HepG2 (cell line): ENCODE measurements around the gene PHF14. TPM values are rescaled to one million over a fixed set of nuclear protein-coding genes. Genes with fewer than 3 reads are reported as not detected.

Experiments
- DMAP1 ChIP-seq: IDR thresholded peaks from 2 replicates; pipeline ENCODE4 v1.6.1; 2016
- FOSL2 ChIP-seq: sonication (generic); formaldehyde crosslinking; IDR thresholded peaks from 2 replicates; pipeline ENCODE4 v1.4.0; 2020; ENCODE audit warnings: missing genetic modification reagents
- GPN1 ChIP-seq: sonication (generic); formaldehyde crosslinking; IDR thresholded peaks from 2 replicates; pipeline ENCODE4 v1.5.1; 2020; ENCODE audit warnings: missing genetic modification reagents, borderline replicate concordance
- HOXA7 ChIP-seq: sonication (generic); formaldehyde crosslinking; IDR thresholded peaks from 2 replicates; pipeline ENCODE4 v1.8.1; 2022; ENCODE audit warnings: mild to moderate bottlenecking, missing genetic modification reagents, moderate library complexity
- MED13 ChIP-seq: sonication (generic); formaldehyde crosslinking; IDR thresholded peaks from 2 replicates; pipeline ENCODE4 v1.5.0; 2020; ENCODE audit warnings: missing genetic modification reagents
- MTA1 ChIP-seq: sonication (generic); formaldehyde crosslinking; IDR thresholded peaks from 2 replicates; pipeline ENCODE4 v1.4.0; 2020; ENCODE audit warnings: missing genetic modification reagents, mild to moderate bottlenecking, borderline replicate concordance
- NR2F1 ChIP-seq, 2 experiments: fragments of 450-650 bp in 1 of 2; formaldehyde crosslinking in 1 of 2; IDR thresholded peaks; 2 replicates each; pipeline versions ENCODE4 v1.5.0 to v1.6.1; 2016 to 2020; ENCODE audit warnings: mild to moderate bottlenecking in 1 of 2, missing compliant biosample characterization in 1 of 2, missing genetic modification reagents in 1 of 2, moderate library complexity in 1 of 2
- PAX8 ChIP-seq: sonication (generic); formaldehyde crosslinking; IDR thresholded peaks from 2 replicates; pipeline ENCODE4 v1.8.0; 2022; ENCODE audit warnings: mild to moderate bottlenecking, missing genetic modification reagents, borderline replicate concordance
- RORA ChIP-seq: sonication (generic); formaldehyde crosslinking; IDR thresholded peaks from 2 replicates; pipeline ENCODE4 v1.5.0; 2020; ENCODE audit warnings: mild to moderate bottlenecking, missing genetic modification reagents, moderate library complexity
- SOX13 ChIP-seq, 3 experiments: fragments of 450-650 bp in 1 of 3; sonication (generic) in 1 of 3; formaldehyde crosslinking in 1 of 3; IDR thresholded peaks in 2 of 3; conservative IDR thresholded peaks in 1 of 3; 2 replicates each; pipeline versions ENCODE4 v1.5.0 to v1.6.1; 2016 to 2020; ENCODE audit warnings: antibody characterized with exemption in 1 of 3, mild to moderate bottlenecking in 1 of 3, missing compliant biosample characterization in 1 of 3, missing genetic modification reagents in 1 of 3, moderate library complexity in 1 of 3
- ZNF431 ChIP-seq: sonication (generic); formaldehyde crosslinking; IDR thresholded peaks from 2 replicates; pipeline ENCODE4 v1.9.0; 2022; ENCODE audit warnings: missing genetic modification reagents, low read depth, mild to moderate bottlenecking, borderline replicate concordance
- ZNF510 ChIP-seq: sonication (generic); formaldehyde crosslinking; IDR thresholded peaks from 2 replicates; pipeline ENCODE4 v1.4.0; 2020; ENCODE audit warnings: low read depth, mild to moderate bottlenecking, missing genetic modification reagents
- ZNF550 ChIP-seq: sonication (generic); formaldehyde crosslinking; IDR thresholded peaks from 2 replicates; pipeline ENCODE4 v1.4.0; 2020; ENCODE audit warnings: mild to moderate bottlenecking, missing genetic modification reagents, borderline replicate concordance
- ZNF558 ChIP-seq: sonication (generic); formaldehyde crosslinking; IDR thresholded peaks from 2 replicates; pipeline ENCODE4 v1.9.0; 2022; ENCODE audit warnings: mild to moderate bottlenecking, missing genetic modification reagents, borderline replicate concordance
- ZNF598 ChIP-seq: sonication (generic); formaldehyde crosslinking; IDR thresholded peaks from 2 replicates; pipeline ENCODE4 v1.5.1; 2020; ENCODE audit warnings: mild to moderate bottlenecking, missing genetic modification reagents, borderline replicate concordance
- ZNF607 ChIP-seq: sonication (generic); formaldehyde crosslinking; IDR thresholded peaks from 2 replicates; pipeline ENCODE4 v1.5.1; 2020; ENCODE audit warnings: missing genetic modification reagents, mild to moderate bottlenecking, borderline replicate concordance
- ZNF644 ChIP-seq: IDR thresholded peaks from 2 replicates; pipeline ENCODE4 v1.6.1; 2016; ENCODE audit warnings: low read depth
- ZNF703 ChIP-seq: sonication (generic); formaldehyde crosslinking; IDR thresholded peaks from 2 replicates; pipeline ENCODE4 v1.5.1; 2020; ENCODE audit warnings: missing genetic modification reagents, mild to moderate bottlenecking, moderate library complexity, borderline replicate concordance
- ZNF816 ChIP-seq: sonication (generic); formaldehyde crosslinking; IDR thresholded peaks from 2 replicates; pipeline ENCODE4 v1.8.0; 2022; ENCODE audit warnings: missing genetic modification reagents, mild to moderate bottlenecking, borderline replicate concordance
- ZNF878 ChIP-seq: sonication (generic); formaldehyde crosslinking; IDR thresholded peaks from 2 replicates; pipeline ENCODE4 v1.8.1; 2023; ENCODE audit warnings: mild to moderate bottlenecking, missing genetic modification reagents, moderate library complexity
- polyA plus RNA-seq, 8 experiments: library from polyadenylated mRNA; depleted of rRNA in 3 of 8; stranded (reverse) in 7 of 8; unstranded in 1 of 8; fragments of >200 nt; fragmentation: Illumina TruSeq in 4 of 8; extraction: Trizol in 4 of 8; gene quantifications; 2 replicates each; pipeline versions ENCODE4 v1.2.1 to v1.2.3, GENCODE V29; 2011 to 2016; ENCODE audit warnings: low read depth in 4 of 8, missing spikeins in 1 of 8, mixed read lengths in 1 of 8; ENCODE audit not compliant: insufficient read depth in 1 of 8
- total RNA-seq, 5 experiments: library from RNA; depleted of rRNA; stranded (reverse); fragments of >200 nt; fragmentation: Illumina TruSeq; extraction: Trizol; gene quantifications; 2 replicates each; pipeline ENCODE4 v1.2.3, GENCODE V29; 2016; ENCODE audit warnings: low read depth in 1 of 5
- TF ChIP-seq, protein P1 (sequence below): sonication (generic); formaldehyde crosslinking; IDR thresholded peaks from 2 replicates; pipeline ENCODE4 v1.4.0; 2020; ENCODE audit warnings: mild to moderate bottlenecking, missing genetic modification reagents, borderline replicate concordance
- TF ChIP-seq, protein P2 (sequence below): sonication (generic); formaldehyde crosslinking; IDR thresholded peaks from 2 replicates; pipeline ENCODE4 v1.9.0; 2021; ENCODE audit warnings: missing genetic modification reagents, borderline replicate concordance

The PHF14 gene
- total and polyA plus RNA-seq, 2 of the 13 experiments (the other 11 are each of a cell fraction or from before 2014, with no cell fraction given) = 18.9 to 68.7 TPM

DNA sequence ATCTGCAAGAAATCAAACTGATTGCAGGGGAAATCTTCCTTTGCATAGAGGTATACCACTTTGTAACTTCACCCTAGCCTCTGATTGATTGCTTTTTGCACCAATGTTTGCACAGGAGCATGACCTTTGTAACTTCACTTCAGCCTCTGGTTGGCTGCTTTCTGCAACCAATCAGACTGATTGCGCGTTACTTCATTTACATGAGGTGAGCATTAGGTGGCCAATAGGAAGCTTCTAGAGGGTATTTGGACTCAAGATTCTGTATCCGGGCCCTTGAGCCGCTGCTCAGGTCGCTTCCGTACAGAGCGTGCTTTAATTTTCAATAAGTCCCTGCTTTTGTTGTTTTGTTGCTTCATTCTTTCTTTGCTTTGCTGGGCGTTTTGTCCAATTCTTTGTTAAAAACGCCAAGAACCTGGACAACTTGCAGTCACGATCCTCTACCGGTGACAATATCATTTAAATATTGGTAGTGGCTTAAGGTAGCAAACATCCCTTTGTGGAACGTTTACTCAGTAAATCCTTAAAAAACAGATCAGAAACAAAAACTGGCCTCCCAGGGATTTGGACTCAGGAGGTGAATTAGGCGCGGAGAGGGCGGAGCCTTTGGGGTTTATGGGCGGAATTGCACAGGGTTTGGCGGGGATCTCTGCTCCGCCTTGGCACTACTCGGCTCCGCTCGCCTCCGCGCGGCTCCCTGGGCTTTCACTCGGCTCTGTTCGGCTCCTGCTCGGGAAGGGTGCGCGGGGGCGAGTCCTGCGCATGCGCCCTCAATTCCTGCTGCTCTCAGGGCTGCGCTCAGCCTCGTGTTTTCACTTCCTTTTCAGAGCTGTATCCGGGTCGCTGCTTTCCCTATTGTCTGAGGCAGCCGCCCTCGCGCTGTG, at the start of gene PHF14 (continued):
- TF ChIP-seq, protein P1, sequence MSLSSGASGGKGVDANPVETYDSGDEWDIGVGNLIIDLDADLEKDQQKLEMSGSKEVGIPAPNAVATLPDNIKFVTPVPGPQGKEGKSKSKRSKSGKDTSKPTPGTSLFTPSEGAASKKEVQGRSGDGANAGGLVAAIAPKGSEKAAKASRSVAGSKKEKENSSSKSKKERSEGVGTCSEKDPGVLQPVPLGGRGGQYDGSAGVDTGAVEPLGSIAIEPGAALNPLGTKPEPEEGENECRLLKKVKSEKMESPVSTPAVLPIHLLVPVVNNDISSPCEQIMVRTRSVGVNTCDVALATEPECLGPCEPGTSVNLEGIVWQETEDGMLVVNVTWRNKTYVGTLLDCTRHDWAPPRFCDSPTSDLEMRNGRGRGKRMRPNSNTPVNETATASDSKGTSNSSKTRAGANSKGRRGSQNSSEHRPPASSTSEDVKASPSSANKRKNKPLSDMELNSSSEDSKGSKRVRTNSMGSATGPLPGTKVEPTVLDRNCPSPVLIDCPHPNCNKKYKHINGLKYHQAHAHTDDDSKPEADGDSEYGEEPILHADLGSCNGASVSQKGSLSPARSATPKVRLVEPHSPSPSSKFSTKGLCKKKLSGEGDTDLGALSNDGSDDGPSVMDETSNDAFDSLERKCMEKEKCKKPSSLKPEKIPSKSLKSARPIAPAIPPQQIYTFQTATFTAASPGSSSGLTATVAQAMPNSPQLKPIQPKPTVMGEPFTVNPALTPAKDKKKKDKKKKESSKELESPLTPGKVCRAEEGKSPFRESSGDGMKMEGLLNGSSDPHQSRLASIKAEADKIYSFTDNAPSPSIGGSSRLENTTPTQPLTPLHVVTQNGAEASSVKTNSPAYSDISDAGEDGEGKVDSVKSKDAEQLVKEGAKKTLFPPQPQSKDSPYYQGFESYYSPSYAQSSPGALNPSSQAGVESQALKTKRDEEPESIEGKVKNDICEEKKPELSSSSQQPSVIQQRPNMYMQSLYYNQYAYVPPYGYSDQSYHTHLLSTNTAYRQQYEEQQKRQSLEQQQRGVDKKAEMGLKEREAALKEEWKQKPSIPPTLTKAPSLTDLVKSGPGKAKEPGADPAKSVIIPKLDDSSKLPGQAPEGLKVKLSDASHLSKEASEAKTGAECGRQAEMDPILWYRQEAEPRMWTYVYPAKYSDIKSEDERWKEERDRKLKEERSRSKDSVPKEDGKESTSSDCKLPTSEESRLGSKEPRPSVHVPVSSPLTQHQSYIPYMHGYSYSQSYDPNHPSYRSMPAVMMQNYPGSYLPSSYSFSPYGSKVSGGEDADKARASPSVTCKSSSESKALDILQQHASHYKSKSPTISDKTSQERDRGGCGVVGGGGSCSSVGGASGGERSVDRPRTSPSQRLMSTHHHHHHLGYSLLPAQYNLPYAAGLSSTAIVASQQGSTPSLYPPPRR (CRISPR knock-in tag) = 0 out of 2 replicates have a peak, but pooled peaks have one; percentile 16
- TF ChIP-seq ZNF816 (CRISPR knock-in tag) = peak; percentile 38; the same call in 1 of the 2 replicates
- TF ChIP-seq FOSL2 (CRISPR knock-in tag) = no peak; the same call in 1 of the 2 replicates
- no peak for TF ChIP-seq MTA1 (CRISPR knock-in tag)
- no peak; the same call in 1 of the 2 replicates for TF ChIP-seq ZNF607 (CRISPR knock-in tag)
- no peak for TF ChIP-seq PAX8 (CRISPR knock-in tag)
- no peak for TF ChIP-seq ZNF703 (CRISPR knock-in tag)
- TF ChIP-seq HOXA7 (CRISPR knock-in tag) = no peak
- TF ChIP-seq SOX13 (IDR thresholded peaks at IDR 0.05) = peak; percentile 10; the same call in 1 of the 2 replicates
- TF ChIP-seq SOX13 (CRISPR knock-in tag; conservative IDR thresholded peaks at IDR 0.05 in 1 of 2, IDR thresholded peaks at IDR 0.05 in 1 of 2) = 0 out of 4 replicates have a peak, but pooled peaks of 1 of the 2 experiments have one; percentile 31
- no peak for TF ChIP-seq ZNF644 (CRISPR knock-in tag)
- TF ChIP-seq ZNF431 = peak; percentile 81; the same call in 1 of the 2 replicates
- no peak for TF ChIP-seq ZNF550 (CRISPR knock-in tag)
- TF ChIP-seq ZNF598 (CRISPR knock-in tag) = no peak
- TF ChIP-seq RORA (CRISPR knock-in tag) = peak; percentile 91; the same call in 1 of the 2 replicates
- TF ChIP-seq MED13 = no peak
- TF ChIP-seq ZNF510 (CRISPR knock-in tag) = 0 out of 2 replicates have a peak, but pooled peaks have one; percentile 21
- TF ChIP-seq DMAP1 (CRISPR knock-in tag) = peak; percentile 90
- TF ChIP-seq, protein P2, sequence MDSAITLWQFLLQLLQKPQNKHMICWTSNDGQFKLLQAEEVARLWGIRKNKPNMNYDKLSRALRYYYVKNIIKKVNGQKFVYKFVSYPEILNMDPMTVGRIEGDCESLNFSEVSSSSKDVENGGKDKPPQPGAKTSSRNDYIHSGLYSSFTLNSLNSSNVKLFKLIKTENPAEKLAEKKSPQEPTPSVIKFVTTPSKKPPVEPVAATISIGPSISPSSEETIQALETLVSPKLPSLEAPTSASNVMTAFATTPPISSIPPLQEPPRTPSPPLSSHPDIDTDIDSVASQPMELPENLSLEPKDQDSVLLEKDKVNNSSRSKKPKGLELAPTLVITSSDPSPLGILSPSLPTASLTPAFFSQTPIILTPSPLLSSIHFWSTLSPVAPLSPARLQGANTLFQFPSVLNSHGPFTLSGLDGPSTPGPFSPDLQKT (CRISPR knock-in tag) = no peak
- TF ChIP-seq ZNF558 (CRISPR knock-in tag) = peak; percentile 89; the same call in 1 of the 2 replicates
- peak; percentile 75 to 82 for TF ChIP-seq NR2F1 (CRISPR knock-in tag; IDR thresholded peaks at IDR 0.05)
- no peak for TF ChIP-seq GPN1
- TF ChIP-seq ZNF878 (CRISPR knock-in tag) = no peak
